Lower leg skin (tissue), 4 donors: ENCODE measurements around the gene SLIT3. TPM values are rescaled to one million over a fixed set of nuclear protein-coding genes. Genes with fewer than 3 reads are reported as not detected.

ENCODE experiments used
- DNase-seq, 2 donors: peaks; one replicate each; pipeline ENCODE4 v3.0.0-alpha.2; 2019; ENCODE audit warnings: low spot score in 2 of 2
- H3K4me3 ChIP-seq: fragments of 200-600 bp; sonication (generic); 2 replicates; pipeline ENCODE4 v1.5.1; 2017; ENCODE audit warnings: mild to moderate bottlenecking, low read depth; ENCODE audit not compliant: poor library complexity, severe bottlenecking
- CTCF ChIP-seq, 3 donors: fragments of 450-650 bp; IDR thresholded peaks; one replicate each; pipeline ENCODE4 v1.5.1; 2016; ENCODE audit warnings: antibody characterized with exemption in 3 of 3, mild to moderate bottlenecking in 3 of 3, moderate library complexity in 2 of 3
- POLR2A ChIP-seq, 2 donors: fragments of 450-650 bp; IDR thresholded peaks; one replicate each; pipeline ENCODE4 v1.6.1; 2016 to 2017; ENCODE audit warnings: antibody characterized with exemption in 2 of 2, mild to moderate bottlenecking in 1 of 2, moderate library complexity in 1 of 2
- WGBS, 2 donors: methylation state at CpG; one replicate each; pipeline ENCODE4 v1.1.5; 2018; 5-methylcytosine and 5-hydroxymethylcytosine counted together
- intact Hi-C: fragments of 100-400 bp; cut with DNase I; formaldehyde crosslinking; loops from one replicate; pipeline ENCODE4 v1.15.0; 2023; ENCODE audit warnings: low total_unique reads
- total RNA-seq, 4 donors: library from RNA; depleted of rRNA; stranded (reverse); fragments of >200 nt; gene quantifications; one replicate each; pipeline ENCODE4 v1.1.0, GENCODE V29; 2016

Gene SLIT3
- total RNA-seq, 4 donors from 2014 or later: 12.4 to 66.0 (median 22.8) TPM

GRCh38 chr5:168826246-168826725 lies 474.7 kb downstream of the SLIT3 start:
- 25 to 40% methylated on average over 7 of the region's 7 CpGs for WGBS, 2 donors

DNA sequence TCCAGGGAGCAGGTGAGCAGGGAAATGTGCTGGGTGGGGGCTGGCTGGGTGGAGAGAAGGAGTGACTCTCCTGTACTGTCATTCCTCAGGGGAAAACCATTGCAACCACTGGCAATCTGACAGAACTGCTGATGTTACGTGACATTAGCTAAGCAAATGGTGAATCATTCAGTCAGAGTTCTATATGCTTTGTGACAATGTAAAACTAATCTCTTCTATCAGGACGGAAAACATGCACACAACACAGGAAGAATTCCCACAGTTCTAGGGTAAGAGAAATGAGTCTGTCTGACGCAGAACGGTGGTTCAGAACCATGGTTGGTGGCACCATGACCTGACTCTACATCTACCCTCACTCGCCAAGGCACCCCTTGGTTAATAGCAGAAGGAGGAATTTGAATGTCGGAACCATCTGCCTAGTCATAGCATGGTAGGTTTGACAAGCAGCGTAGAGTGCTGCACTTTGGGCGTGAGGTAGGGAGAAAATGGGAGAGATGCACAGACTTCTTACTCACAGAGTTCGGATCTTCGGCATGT lies 478.1 kb downstream of the SLIT3 start:
- peak in 1 of 2 donors; percentile 62 for DNase-seq
- H3K4me3 ChIP-seq: no peak overlapping the region
- TF ChIP-seq POLR2A (IDR thresholded peaks at IDR 0.05) (no peak), CTCF (IDR thresholded peaks at IDR 0.05) (no peak)
- intact Hi-C loops: no loop called here
- 86 to 87% methylated on average over 10 of the region's 10 CpGs for WGBS, 2 donors

More at GRCh38 chr5:168826246-168826725, 474.7 kb downstream of the SLIT3 start:
- intact Hi-C loops: no loop called here
- no peak for TF ChIP-seq CTCF (IDR thresholded peaks at IDR 0.05)
- TF ChIP-seq POLR2A (IDR thresholded peaks at IDR 0.05): no peak
- DNase-seq: no peak
- no peak overlapping the region for H3K4me3 ChIP-seq

DNA sequence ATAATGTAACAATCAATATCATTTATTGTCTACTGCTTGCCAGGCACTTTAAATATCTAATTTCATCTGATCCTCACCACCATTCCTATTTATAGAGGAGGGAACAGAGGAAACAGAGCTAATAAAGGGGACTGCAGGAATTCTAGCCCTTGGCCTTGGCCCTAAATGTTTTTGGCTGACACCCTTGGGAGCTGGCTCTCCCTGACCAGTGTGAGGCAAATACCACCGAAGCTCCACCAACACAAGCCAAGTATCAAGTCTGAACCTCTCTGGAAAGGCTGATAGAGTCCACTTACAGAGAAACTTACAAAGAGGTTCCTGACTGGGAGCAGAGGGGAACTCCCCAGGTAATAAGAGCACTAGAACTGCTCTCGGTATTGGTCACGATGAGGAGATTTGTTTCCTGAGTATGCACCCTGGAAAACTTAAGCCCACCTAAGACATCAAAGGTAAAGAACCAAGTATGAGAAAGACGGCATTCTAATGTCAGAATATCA lies 478.6 kb downstream of the SLIT3 start:
- no peak for TF ChIP-seq POLR2A (IDR thresholded peaks at IDR 0.05)
- no peak for TF ChIP-seq CTCF (IDR thresholded peaks at IDR 0.05)
- 48 to 56% methylated on average over 4 of the region's 4 CpGs for WGBS, 2 donors
- DNase-seq: no peak
- no peak overlapping the region for H3K4me3 ChIP-seq
- intact Hi-C loops: no loop called here

GRCh38 chr5:168820874-168821273 lies 480.1 kb downstream of the SLIT3 start:
- WGBS, 2 donors: 87 to 90% methylated on average over 5 of the region's 5 CpGs
- no peak overlapping the region for H3K4me3 ChIP-seq
- TF ChIP-seq POLR2A (IDR thresholded peaks at IDR 0.05) (no peak), CTCF (IDR thresholded peaks at IDR 0.05) (no peak)
- DNase-seq: no peak
- intact Hi-C loops: no loop called here

DNA sequence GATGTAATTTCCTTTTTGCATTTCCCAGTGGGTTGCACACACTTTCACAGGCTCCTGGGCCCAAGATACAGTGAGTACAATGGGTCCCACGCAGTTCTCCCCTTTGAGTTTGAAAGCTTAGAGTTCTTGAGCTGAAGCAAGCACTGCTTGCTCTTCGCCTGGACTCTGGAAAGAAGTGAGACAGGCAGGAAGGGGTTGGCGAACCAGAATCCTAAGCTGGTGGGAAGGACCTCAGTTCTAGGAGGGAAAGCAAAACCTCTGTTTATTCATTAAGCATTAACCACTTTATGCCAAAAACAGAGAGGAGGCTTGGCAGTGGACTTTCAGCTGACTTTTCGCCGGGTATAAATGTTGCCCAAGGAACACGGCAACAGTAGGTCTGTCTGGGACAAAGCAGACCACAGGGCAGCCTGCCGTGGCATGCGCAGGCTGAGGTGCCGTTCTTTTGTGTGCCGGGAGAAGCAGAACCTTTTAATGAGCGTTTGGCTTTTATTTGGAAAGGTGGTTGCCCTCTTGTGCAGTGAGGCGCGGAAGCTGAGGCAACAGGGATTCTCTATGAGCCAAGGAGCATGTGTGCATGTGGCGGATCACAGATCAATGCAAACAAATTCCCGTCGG lies 481.8 kb downstream of the SLIT3 start:
- intact Hi-C loops: no loop called here
- no peak overlapping the region for H3K4me3 ChIP-seq
- DNase-seq: no peak
- 87 to 92% methylated on average over 16 of the region's 16 CpGs for WGBS, 2 donors
- TF ChIP-seq CTCF (IDR thresholded peaks at IDR 0.05) (no peak), POLR2A (IDR thresholded peaks at IDR 0.05) (no peak)
